ENCODE results near the gene ZG16B.

The ZG16B gene

DNA sequence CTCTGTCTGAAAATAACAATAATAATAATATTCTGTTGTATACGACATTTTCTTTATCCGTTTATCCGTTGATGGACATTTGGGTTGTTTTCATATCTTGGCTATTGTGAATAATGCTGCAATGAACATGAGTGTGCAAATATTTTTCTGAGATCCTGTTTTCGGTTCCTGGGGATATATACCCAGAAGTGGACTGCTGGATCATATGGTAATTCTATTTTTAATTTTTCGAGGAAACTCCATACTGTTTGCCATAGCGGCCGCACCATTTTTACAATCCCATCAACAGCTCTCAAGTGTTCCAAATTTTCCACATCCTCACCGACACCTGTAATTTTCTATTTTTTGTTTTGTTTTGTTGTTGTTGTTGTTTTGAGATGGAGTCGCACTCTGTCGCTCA lies 37.2 kb upstream of the ZG16B start:
- in situ Hi-C loops (cut with MboI; ENCODE audit: low pct_unique_long_range_greater_than_20kb, low sequenced_read_pairs, unreplicated experiment) = no loop called here
- TF ChIP-seq, protein P1, sequence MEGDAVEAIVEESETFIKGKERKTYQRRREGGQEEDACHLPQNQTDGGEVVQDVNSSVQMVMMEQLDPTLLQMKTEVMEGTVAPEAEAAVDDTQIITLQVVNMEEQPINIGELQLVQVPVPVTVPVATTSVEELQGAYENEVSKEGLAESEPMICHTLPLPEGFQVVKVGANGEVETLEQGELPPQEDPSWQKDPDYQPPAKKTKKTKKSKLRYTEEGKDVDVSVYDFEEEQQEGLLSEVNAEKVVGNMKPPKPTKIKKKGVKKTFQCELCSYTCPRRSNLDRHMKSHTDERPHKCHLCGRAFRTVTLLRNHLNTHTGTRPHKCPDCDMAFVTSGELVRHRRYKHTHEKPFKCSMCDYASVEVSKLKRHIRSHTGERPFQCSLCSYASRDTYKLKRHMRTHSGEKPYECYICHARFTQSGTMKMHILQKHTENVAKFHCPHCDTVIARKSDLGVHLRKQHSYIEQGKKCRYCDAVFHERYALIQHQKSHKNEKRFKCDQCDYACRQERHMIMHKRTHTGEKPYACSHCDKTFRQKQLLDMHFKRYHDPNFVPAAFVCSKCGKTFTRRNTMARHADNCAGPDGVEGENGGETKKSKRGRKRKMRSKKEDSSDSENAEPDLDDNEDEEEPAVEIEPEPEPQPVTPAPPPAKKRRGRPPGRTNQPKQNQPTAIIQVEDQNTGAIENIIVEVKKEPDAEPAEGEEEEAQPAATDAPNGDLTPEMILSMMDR (IDR thresholded peaks at IDR 0.05; ENCODE audit: extremely low read depth, insufficient read depth, missing control alignments) = no peak

DNA sequence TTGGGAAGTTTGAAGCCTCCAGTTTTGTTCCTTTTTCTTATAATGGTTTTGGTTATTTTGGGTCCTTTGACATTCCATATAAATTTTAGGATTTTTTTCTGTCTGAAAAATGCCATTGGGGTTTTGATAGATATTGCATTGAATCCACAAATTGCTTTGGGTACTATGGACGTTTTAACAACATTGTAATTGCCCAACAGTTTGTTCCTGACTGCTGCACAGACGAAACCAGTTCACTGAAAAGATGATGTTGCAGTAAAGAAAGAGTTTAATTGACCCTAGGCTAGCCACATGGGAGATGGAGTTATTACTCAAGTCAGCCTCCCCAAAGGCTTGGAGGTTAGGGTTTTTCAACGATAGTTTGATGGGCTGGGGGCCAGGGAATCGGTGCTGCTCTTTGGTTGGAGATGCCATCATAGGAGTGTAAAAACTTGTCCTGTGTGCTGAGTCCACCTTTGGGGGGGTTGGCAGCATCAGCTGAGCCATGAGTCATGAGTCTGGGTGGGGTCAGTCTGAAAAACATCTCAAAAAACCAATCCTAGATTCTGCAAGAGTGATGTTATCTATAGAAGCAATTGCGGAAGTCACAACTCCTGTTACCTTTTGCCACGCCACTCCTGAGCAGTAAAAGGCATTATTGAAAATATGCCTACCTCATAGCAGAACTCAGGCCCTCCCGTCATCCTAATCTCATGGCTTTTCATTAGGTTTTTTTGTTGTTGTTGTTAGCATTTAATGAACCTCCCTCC lies 34.5 kb upstream of the ZG16B start:
- no peak for DNase-seq (ENCODE audit: low spot score)
- TF ChIP-seq, protein P1 (IDR thresholded peaks at IDR 0.05; ENCODE audit: extremely low read depth, insufficient read depth, missing control alignments) = no peak
- in situ Hi-C loops (cut with MboI; ENCODE audit: low pct_unique_long_range_greater_than_20kb, low sequenced_read_pairs, unreplicated experiment) = no loop called here

More for the DNA sequence above, 37.2 kb upstream of the ZG16B start:
- DNase-seq (ENCODE audit: low spot score) = no peak

DNA sequence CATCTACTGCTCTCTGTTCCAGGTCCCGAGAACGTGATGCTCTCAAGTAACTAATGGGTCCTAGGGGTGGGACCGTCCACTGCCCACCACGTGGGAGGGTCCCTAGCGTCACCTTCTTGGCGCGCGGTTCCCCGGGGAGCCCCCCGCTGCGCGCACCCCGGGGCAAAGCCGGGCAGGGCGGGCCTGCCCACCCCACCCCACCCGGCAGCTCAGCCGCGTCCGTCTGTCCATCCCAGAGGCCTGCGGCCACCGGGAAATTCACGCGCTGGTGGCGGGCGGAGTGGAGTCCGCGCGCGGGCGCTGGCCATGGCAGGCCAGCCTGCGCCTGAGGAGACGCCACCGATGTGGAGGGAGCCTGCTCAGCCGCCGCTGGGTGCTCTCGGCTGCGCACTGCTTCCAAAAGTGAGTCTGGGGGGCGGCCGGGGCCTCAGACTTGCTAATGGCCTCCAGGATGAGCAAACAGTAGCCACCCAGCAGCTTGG lies 31.3 kb upstream of the ZG16B start:
- TF ChIP-seq, protein P1 (IDR thresholded peaks at IDR 0.05; ENCODE audit: extremely low read depth, insufficient read depth, missing control alignments) = no peak

DNA sequence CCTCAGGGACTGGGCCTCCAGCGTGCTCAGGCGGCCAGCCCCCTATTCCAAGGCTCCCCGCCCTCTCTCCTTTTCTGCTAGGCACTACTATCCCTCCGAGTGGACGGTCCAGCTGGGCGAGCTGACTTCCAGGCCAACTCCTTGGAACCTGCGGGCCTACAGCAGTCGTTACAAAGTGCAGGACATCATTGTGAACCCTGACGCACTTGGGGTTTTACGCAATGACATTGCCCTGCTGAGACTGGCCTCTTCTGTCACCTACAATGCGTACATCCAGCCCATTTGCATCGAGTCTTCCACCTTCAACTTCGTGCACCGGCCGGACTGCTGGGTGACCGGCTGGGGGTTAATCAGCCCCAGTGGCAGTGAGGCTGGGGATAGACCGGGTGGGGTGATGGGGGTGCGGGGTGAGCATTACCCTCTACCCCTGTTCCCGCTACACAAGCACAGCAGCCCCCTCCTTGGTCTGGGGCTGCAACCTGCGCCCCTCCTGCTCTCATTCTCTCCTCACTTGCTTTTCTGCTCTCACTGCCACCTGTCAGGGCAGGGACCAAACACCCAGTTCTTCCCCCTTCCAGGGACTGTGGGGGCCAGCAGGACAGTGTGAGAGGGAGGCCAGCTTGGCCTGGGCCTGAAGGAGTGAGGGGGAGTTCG lies 30.8 kb upstream of the ZG16B start:
- DNase-seq (ENCODE audit: low spot score) = no peak
- TF ChIP-seq, protein P1 (IDR thresholded peaks at IDR 0.05; ENCODE audit: extremely low read depth, insufficient read depth, missing control alignments) = no peak
- in situ Hi-C loops (cut with MboI; ENCODE audit: low pct_unique_long_range_greater_than_20kb, low sequenced_read_pairs, unreplicated experiment) = no loop called here

More for the DNA sequence above, 31.3 kb upstream of the ZG16B start:
- in situ Hi-C loops (cut with MboI; ENCODE audit: low pct_unique_long_range_greater_than_20kb, low sequenced_read_pairs, unreplicated experiment) = no loop called here
- no peak for DNase-seq (ENCODE audit: low spot score)

DNA sequence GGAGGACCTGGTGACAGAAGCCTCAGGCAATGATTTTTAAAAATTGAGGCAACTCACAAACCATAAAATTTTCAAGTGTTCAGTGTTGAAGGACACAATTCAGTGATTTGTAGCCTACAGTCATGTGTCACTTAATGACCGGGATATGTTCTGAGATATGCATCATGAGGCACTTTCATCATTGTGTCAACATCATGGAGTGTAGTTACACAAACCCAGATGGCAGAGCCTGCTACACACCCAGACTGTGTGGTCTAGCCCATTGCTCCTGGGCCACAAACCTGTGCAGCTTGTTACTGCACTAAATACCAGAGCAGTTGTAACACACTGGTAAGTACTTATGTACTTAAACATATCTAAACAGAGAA lies 30.3 kb upstream of the ZG16B start:
- in situ Hi-C loops (cut with MboI; ENCODE audit: low pct_unique_long_range_greater_than_20kb, low sequenced_read_pairs, unreplicated experiment) = no loop called here
- TF ChIP-seq, protein P1 (IDR thresholded peaks at IDR 0.05; ENCODE audit: extremely low read depth, insufficient read depth, missing control alignments) = no peak
- no peak for DNase-seq (ENCODE audit: low spot score)

DNA sequence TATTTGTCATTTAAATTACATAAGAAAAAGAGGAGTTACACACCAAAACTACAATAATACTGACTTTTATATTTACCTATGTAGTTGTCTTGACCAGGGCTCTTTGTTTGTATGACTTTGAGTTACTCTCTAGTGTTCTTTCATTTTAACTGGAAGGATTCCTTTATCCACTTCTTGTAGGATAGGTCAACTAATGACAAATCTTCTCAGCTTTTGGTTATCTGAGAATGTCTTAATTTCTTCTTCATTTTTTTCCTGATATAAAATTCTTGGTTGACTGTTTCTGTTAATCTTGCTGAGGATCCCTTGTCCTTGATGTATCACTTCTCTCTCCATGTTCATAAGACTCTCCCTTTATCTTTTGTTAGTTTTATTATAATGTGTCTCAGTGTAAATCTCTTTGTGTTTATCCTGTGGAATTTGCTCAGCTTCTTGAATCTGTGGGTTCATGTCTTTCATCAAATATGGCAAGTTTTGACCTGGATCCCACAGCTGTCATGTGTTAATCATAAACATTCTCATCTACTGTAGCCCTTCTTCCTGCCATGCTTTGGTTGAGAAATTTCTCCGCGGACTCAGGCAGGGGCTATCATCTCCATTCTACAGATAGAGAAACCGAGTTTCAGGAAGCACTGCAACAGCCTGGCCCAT lies 26.4 kb upstream of the ZG16B start:
- TF ChIP-seq, protein P1 (IDR thresholded peaks at IDR 0.05; ENCODE audit: extremely low read depth, insufficient read depth, missing control alignments) = no peak
- DNase-seq (ENCODE audit: low spot score) = no peak
- in situ Hi-C loops (cut with MboI; ENCODE audit: low pct_unique_long_range_greater_than_20kb, low sequenced_read_pairs, unreplicated experiment) = no loop called here
